GM21529 (cell line): ENCODE data around the gene CCDC33.

Experiments
- ATAC-seq: cut with Tn5 transposase; IDR thresholded peaks from one replicate; pipeline ENCODE4 v1.9.1; 2021; ENCODE audit not compliant: unreplicated experiment

Gene CCDC33

DNA sequence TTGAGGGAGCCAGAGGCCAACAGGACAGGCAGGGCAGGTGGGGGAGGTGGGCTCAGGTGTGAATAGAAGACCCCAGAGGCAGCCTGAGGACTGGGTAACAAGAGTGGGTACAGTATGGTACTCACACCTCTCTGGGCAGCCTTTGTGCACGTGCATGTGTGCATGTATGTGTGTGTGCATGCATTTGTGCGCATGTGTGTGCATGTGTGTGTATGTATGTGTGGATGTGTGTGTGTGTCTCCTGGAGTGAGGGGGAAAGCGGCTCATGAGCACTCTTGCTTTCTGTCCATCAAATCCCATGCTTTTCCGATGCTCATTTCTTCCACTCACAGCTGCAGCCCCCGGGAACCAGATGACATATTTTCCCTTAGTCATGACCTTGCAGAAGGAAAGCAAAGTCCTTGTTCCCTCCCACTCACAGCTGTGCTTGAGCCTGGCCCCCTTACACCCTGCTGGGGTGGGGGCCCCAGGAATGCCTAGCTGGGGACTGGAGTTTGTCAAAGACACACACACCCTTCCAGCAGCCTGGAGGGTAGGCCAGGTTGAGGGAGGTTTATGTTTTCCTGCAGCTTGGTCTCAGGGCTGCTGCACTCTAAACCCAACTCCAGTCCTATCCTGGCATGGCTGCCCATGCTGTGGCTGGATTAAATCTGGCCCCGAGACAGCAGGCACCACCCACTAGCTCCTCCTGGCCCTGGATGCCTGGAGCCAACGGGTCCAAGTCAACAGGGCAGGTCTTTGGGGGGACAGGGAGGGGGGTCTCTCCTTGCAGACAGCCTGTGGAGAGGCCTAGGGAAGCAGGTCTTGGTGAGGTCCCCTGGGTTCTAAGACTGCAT lies 22.5 kb downstream of the CCDC33 start:
- ATAC-seq: no peak

GRCh38 chr15:74259292-74259648 lies 23.1 kb downstream of the CCDC33 start:
- ATAC-seq: no peak

- ATAC-seq: no peak
Observed at GRCh38 chr15:74259821-74260607, 23.9 kb downstream of the CCDC33 start.

- ATAC-seq: no peak
Observed at GRCh38 chr15:74261041-74261440, 24.9 kb downstream of the CCDC33 start.

- ATAC-seq: no peak
Observed at GRCh38 chr15:74261685-74262084, 25.6 kb downstream of the CCDC33 start.

GRCh38 chr15:74262151-74262550 lies 26.0 kb downstream of the CCDC33 start:
- no peak for ATAC-seq

DNA sequence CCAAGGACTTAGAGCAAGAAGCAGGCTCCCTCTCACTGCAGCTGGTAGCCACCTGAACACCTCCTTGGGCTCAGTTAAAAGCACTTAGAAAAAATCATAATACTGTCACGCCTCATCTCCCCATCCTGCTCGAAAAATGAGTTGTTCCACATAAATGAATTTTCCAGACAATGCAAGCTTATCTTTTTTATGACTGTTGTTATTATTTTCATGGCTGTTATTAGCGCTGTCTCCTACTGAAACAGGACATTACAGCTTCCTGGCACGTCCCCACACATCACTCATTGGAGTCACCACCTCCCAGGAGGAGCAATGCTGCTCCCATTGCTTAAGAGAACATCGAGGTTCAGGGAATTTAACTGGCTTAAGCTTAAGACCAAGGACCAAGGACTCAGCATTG lies 26.5 kb downstream of the CCDC33 start:
- no peak for ATAC-seq

GRCh38 chr15:74263466-74263865 lies 27.3 kb downstream of the CCDC33 start:
- no peak for ATAC-seq

DNA sequence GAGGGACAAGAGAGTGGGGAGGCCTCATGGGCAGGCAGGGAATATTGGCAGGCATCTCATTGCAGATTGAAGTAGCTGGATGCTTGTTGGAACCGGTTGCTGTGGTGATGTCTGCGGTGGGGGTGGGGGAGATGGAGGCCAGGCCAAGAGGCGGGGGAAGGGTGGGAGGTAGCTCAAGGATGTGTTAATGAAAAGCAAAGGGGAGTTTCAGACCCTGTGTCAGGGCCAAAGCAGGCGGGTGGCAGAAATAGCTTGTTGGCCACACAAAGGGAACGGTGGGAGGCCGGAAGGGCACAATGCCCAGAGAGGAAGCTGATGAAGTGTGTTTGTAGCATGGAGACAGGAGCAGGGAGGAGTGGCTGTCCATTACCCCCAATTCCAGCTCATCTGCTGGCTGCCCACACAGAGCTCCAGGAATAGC lies 28.0 kb downstream of the CCDC33 start:
- no peak for ATAC-seq

DNA sequence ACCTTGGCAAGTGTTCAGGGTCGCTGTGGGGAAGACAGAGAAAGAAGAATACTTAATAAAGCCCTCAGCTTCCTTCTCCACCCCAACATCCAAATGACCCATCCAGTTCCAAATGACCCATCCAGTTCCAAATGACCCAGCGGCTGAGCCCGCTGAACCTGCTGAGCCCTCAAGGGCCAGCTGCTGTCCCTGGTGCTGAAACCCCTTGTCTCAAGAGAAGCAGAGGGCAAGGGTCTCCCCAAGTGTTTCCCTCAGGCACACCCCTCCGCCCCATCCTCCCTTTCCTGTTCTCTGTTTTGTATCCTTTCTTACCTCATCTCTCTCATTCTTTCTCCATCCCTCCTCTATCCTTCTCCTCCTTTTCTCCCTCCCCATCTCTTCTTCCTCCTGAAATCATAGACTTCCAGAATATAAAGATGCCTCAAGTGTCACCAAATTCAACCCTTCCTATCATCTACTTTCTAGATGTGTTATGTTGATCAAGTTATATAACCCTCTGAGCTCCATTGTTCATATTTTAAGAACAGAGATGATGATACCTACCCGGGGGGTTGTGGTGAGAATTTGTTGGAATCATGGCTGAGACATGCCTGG lies 29.0 kb downstream of the CCDC33 start:
- ATAC-seq: no peak

DNA sequence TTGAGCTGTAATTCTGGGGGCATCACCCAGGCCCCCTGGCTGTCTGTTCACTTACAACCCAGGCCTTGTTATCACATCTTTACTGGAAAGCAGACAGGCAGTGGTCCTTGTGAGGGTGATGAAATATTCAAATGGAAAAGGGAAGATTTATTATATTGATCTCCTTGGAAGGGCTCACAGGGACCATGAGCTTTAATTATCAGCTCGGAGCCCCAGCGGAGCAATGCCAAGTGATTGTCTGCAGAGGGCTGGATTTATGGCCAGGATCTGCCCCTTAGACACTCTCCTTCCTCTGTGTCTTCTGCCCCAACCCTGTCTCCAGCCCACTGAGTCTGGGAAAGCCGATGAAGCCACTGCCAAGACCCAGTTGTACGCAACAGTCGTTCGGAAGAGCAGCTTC lies 31.9 kb downstream of the CCDC33 start:
- no peak for ATAC-seq

- ATAC-seq: no peak
Observed at GRCh38 chr15:74269362-74270035, 33.4 kb downstream of the CCDC33 start.

GRCh38 chr15:74270155-74270554 lies 34.0 kb downstream of the CCDC33 start:
- no peak for ATAC-seq

DNA sequence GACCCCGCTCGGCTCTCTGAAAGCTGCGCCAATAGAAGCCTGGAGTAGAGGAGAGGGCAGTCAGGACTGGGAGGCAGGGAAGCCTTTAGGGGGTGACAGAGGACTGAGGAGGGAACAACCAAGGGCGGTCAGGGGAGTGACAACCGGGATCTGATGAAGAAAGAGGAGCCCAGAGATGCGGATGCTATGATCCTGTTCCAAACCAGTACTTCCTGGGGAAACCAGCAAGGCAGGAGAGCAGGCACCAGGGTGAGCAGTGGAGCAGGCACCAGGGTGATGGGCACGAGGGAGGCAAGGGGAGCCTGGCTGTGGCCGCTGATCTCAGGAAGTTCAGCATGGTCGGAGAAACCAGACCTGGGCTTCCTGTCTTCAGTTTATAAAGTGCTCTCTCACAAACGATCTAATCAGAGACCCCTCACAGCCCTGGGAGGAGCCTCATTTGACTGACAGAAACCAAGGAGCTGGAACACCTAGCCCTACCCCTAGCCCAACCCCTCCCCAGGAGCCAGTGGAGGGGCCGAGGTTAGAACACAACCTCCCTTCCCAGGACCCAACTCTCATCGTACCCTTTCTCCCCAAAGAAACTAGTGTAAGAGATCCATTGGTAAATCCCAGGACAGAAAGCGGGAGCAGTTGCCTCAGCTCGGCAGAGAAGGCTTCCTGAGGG lies 34.9 kb downstream of the CCDC33 start:
- ATAC-seq: no peak

GRCh38 chr15:74272812-74273211 lies 36.7 kb downstream of the CCDC33 start:
- no peak for ATAC-seq

- no peak for ATAC-seq
Observed at GRCh38 chr15:74274470-74275038, 38.4 kb downstream of the CCDC33 start.

GRCh38 chr15:74275957-74276356 lies 39.8 kb downstream of the CCDC33 start:
- ATAC-seq: no peak

DNA sequence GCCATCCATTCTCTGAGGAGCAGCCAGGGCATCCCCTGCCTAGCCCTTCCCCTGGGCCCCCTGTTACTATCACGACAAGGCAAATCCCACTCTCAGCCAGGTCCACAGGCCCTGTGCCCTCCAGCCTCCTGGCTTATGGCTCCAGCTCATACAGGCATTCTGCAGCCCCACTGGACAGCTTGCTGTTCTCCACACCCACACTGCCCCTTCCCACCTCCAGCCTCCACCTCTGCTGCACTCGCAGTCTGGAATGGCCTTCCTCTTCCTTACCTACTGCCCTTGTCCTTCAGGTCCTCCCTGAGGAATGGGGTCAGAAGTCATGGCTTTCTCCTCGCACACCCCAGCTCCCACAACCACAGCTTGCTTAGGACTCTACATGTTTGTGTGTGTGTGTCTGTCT lies 40.4 kb downstream of the CCDC33 start:
- no peak for ATAC-seq

DNA sequence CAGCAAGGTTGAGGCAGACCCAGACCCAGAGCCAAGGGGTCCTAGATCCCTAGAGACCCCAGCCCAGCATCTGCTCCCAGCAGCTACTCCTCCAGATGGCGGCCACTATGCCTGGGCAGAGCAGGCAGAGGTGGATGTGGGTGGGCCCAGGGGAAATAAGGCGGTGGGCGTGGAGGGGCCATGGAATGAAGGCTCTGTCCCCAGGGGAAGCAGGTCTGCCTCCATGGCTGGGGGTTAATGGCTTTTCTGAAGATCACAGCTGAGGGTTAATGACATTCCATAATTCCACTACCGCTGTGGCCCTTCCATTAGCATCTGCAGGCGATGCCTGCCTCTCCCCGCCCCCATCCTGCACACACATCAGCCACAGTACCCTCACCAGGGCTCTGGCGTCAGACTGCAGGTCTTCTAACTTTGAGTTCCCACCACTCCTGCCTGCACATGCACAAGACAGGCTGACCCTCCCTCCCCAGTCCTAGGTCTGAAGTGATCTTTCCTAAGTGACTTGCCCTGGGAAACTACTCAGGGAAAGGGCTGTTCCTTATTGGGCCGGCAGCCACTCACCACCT lies 41.2 kb downstream of the CCDC33 start:
- ATAC-seq: no peak

DNA sequence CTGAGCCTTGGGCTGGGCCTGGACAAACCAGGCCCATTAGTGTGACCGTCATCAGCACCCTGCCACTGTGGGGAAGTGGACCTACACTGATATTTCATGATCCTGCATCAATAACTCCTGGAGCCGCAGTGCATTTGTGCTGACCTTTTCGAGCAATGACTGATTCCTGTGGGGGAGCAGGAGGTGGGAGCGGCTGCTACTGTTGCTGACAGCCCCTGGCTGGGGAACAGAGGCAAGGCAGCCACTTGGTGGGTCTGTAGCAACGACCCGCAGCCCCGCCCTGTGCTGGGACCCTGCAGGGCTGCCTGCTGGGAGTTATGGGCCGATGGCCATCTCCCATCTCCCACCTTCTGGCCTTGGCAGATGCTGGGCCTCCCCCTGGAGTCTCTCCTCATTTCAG lies 42.1 kb downstream of the CCDC33 start:
- no peak for ATAC-seq
